ENCODE measurements around the gene DENND1A.

- TF ChIP-seq YY1 (IDR thresholded peaks at IDR 0.05; ENCODE audit: insufficient read depth, insufficient read length), result no peak
- TF ChIP-seq SUZ12 (IDR thresholded peaks at IDR 0.05; ENCODE audit: extremely low read depth, insufficient read depth, insufficient read length), result no peak
These were observed 538.7 kb downstream of the DENND1A start for GRCh38 chr9:123391233-123391632.

Measured in NT2/D1 (cell line).